Immature natural killer cell (primary cell): Measurements from ENCODE around the gene EMC8. TPM values are rescaled to one million over a fixed set of nuclear protein-coding genes. Genes with fewer than 3 reads are reported as not detected.
"Not testable (repeated sequence)": the region's sequence is repeated elsewhere in the genome, so short reads cannot be mapped to it uniquely, and the experiment has no call there.

ENCODE experiments used
- DNase-seq, 3 donors: peaks; one replicate each; pipeline ENCODE4 v3.0.0; 2022; ENCODE audit warnings: mixed read lengths in 1 of 3
- H3K27ac Mint-ChIP-seq, 6 donors: one replicate each; pipeline ENCODE4 v1.8.0; 2020; ENCODE audit warnings: mixed read lengths in 6 of 6, mild to moderate bottlenecking in 5 of 6, inconsistent platforms in 4 of 6, moderate library complexity in 3 of 6
- H3K27me3 Mint-ChIP-seq, 3 donors: one replicate each; pipeline ENCODE4 v1.8.0; 2020 to 2021; ENCODE audit warnings: low read depth in 3 of 3, mild to moderate bottlenecking in 3 of 3, mixed read lengths in 3 of 3, moderate library complexity in 3 of 3, inconsistent platforms in 1 of 3
- H3K36me3 Mint-ChIP-seq, 3 donors: one replicate each; pipeline ENCODE4 v1.8.0; 2020; ENCODE audit warnings: mixed read lengths in 3 of 3, inconsistent platforms in 2 of 3, mild to moderate bottlenecking in 2 of 3
- H3K4me1 Mint-ChIP-seq, 2 donors: one replicate each; pipeline ENCODE4 v1.8.0; 2020; ENCODE audit warnings: inconsistent platforms in 2 of 2, mild to moderate bottlenecking in 2 of 2, mixed read lengths in 2 of 2, moderate library complexity in 1 of 2
- H3K4me3 Mint-ChIP-seq, 5 donors: one replicate each; pipeline ENCODE4 v1.8.0; 2020; ENCODE audit warnings: mild to moderate bottlenecking in 5 of 5, mixed read lengths in 5 of 5, inconsistent platforms in 3 of 5, moderate library complexity in 3 of 5
- H3K9me3 Mint-ChIP-seq, 6 donors: one replicate each; pipeline ENCODE4 v1.8.0; 2020; ENCODE audit warnings: mild to moderate bottlenecking in 6 of 6, mixed read lengths in 6 of 6, inconsistent platforms in 4 of 6, moderate library complexity in 3 of 6
- polyA plus RNA-seq, 3 donors: library from polyadenylated mRNA; unstranded; fragments of 300-500 nt; fragmentation: Illumina TruSeq; gene quantifications; one replicate each; pipeline ENCODE4 v1.2.3, GENCODE V29; 2021

EMC8 gene
- polyA plus RNA-seq, 3 donors from 2014 or later, result 25.4 to 34.6 (median 26.1) TPM

- no peak overlapping the region for H3K4me3 Mint-ChIP-seq
- H3K27me3 Mint-ChIP-seq, result peaks cover 0 to 5% (median 1%) of the 10 kb centered on the region in 3 donors
- no peak overlapping the region for H3K27ac Mint-ChIP-seq
- H3K9me3 Mint-ChIP-seq, result no peaks in the 10 kb centered on the region
- no peaks in the 10 kb centered on the region for H3K36me3 Mint-ChIP-seq
- no peak for DNase-seq
- H3K4me1 Mint-ChIP-seq, result peaks cover 4 to 5% of the 10 kb centered on the region in 2 donors
These were observed 40.4 kb upstream of the EMC8 start for GRCh38 chr16:85839681-85840240.

DNA sequence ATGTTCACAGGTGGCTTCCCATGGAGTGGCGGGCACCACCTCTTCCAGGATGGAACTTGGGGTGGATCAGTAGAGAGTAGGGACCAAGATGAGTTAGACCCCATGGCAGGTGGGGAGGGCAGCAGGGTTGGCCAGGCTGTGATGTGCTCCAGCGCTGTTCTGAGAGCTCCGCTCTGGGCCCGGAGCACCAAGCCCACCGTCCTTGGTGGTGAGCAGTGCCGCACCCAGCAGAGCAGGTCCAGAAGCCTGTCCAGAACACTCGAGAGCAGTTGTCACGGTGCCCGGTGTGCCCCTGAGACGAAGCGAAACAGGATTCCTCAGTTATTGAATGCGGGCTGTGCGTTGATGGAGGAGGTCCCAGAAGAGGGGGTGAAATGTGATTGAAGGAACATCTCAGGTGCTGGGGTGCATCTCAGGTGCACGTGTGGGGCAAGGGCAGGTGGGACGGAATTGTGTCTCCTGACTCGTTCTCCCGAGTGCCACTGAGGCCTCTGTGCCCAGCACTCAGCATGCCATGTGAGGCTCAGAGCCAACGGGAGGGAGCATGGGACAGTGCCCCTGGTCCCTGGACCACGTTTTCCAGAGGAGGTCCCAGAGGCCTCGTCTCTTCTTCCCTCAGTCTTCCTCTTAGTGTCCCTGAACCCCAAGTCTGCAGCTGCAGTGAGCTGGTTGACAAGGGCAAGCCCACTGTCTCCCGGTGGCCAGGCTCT lies 39.7 kb upstream of the EMC8 start:
- no peak for DNase-seq
- Mint-ChIP-seq H3K4me1 (no peaks in the 10 kb centered on the region), H3K9me3 (no peaks in the 10 kb centered on the region), H3K27ac (no peak overlapping the region), H3K27me3 (peaks cover 0 to 5% (median 1%) of the 10 kb centered on the region in 3 donors), H3K4me3 (no peak overlapping the region), H3K36me3 (no peaks in the 10 kb centered on the region)

GRCh38 chr16:85838381-85838780 lies 39.0 kb upstream of the EMC8 start:
- no peak overlapping the region for H3K4me3 Mint-ChIP-seq
- H3K27ac Mint-ChIP-seq, result no peak overlapping the region
- peaks cover 0 to 3% (median 1%) of the 10 kb centered on the region in 3 donors for H3K27me3 Mint-ChIP-seq
- H3K9me3 Mint-ChIP-seq, result no peaks in the 10 kb centered on the region
- H3K36me3 Mint-ChIP-seq, result no peaks in the 10 kb centered on the region
- H3K4me1 Mint-ChIP-seq, result no peaks in the 10 kb centered on the region
- DNase-seq, result no peak

DNA sequence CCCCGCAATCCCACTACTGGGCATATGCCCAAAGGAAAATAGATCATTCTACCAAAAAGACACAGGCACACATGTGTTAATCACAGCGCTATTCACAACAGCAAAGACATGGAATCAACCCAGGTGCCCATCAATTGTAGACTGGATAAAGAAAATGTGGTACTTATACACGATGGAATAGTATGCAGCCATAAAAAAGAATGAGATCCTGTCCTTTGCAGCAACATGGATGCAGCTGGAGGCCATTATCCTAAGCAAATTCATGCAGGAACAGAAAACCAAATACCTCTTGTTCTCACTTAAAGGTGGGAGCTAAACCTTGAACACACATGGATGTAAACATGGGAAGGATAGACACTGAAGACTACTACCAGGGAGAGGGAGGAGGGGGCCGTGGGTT lies 38.3 kb upstream of the EMC8 start:
- not testable (repeated sequence) for H3K27me3 Mint-ChIP-seq, H3K27ac Mint-ChIP-seq, DNase-seq, H3K4me1 Mint-ChIP-seq, H3K4me3 Mint-ChIP-seq, H3K9me3 Mint-ChIP-seq, H3K36me3 Mint-ChIP-seq

DNA sequence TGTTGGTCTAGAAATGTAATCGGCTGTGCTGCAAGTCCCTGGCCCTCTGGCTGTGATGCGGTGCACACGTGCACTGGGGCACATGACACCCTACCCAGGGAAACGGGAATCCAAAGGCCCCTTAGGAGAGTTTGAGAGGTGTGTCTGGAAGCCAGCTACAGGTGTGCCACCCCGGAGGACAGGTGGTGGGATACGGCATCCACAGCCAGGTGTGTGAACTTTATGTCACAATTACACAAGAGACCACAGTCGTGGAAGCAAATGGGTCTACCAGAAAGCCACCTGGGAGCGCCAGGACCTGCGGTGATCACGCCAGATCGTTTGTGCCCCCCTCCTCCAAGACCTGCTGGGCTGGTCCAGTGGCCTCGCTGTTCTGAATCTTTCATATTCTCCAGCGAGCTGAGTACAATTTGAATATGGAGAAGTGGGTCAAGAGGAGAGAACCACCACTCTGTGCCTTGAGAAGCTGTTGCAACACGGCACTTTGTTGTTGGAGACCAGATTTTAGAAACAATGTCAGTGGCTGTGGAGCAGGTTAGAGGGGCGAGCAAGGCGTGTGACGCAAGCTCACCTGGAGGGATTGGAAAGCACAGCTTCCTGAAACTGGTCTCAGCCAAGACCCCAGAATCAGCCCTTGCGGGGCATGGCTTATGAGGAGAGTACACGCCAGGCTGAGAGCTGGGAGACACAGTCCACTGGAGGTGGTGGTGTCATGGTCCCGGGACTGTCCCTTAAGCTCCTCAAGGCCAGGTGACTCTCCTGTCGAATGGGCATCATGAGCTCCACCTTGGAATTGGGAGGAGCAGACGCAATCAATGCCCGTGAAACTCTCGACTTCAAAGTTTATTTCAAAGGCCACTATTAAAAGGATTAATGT lies 37.6 kb upstream of the EMC8 start:
- Mint-ChIP-seq H3K9me3 (no peaks in the 10 kb centered on the region), H3K4me3 (no peak overlapping the region), H3K27me3 (peaks cover 1 to 6% (median 3%) of the 10 kb centered on the region in 3 donors), H3K4me1 (no peaks in the 10 kb centered on the region), H3K27ac (peak overlapping the region in 1 of 6 donors; percentile 55), H3K36me3 (peaks cover 0 to 4% (median 0%) of the 10 kb centered on the region in 3 donors)
- no peak for DNase-seq

- Mint-ChIP-seq H3K9me3 (no peaks in the 10 kb centered on the region), H3K4me3 (no peak overlapping the region), H3K4me1 (peaks cover 0 to 5% of the 10 kb centered on the region in 2 donors), H3K27me3 (peaks cover 1 to 12% (median 5%) of the 10 kb centered on the region in 3 donors), H3K36me3 (peaks cover 0 to 5% (median 4%) of the 10 kb centered on the region in 3 donors), H3K27ac (no peak overlapping the region)
- DNase-seq, result no peak
These were observed 36.8 kb upstream of the EMC8 start for GRCh38 chr16:85835956-85836705.

- Mint-ChIP-seq H3K9me3 (no peaks in the 10 kb centered on the region), H3K36me3 (peaks cover 0 to 5% (median 4%) of the 10 kb centered on the region in 3 donors), H3K27me3 (peaks cover 1 to 12% (median 6%) of the 10 kb centered on the region in 3 donors), H3K4me1 (peaks cover 0 to 13% of the 10 kb centered on the region in 2 donors), H3K27ac (no peak overlapping the region), H3K4me3 (no peak overlapping the region)
- no peak for DNase-seq
These were observed 35.9 kb upstream of the EMC8 start for GRCh38 chr16:85835227-85835751.

- H3K4me3 Mint-ChIP-seq, result no peak overlapping the region
- H3K27ac Mint-ChIP-seq, result no peak overlapping the region
- no peaks in the 10 kb centered on the region for H3K9me3 Mint-ChIP-seq
- H3K36me3 Mint-ChIP-seq, result peaks cover 0 to 5% (median 4%) of the 10 kb centered on the region in 3 donors
- DNase-seq, result no peak
- peaks cover 1 to 12% (median 6%) of the 10 kb centered on the region in 3 donors for H3K27me3 Mint-ChIP-seq
- peaks cover 1 to 14% of the 10 kb centered on the region in 2 donors for H3K4me1 Mint-ChIP-seq
These were observed 35.4 kb upstream of the EMC8 start for GRCh38 chr16:85834741-85835140.

- Mint-ChIP-seq H3K36me3 (peaks cover 0 to 5% (median 4%) of the 10 kb centered on the region in 3 donors), H3K9me3 (no peaks in the 10 kb centered on the region), H3K27me3 (peaks cover 5 to 16% (median 10%) of the 10 kb centered on the region in 3 donors), H3K4me1 (peaks cover 13 to 27% of the 10 kb centered on the region in 2 donors), H3K27ac (no peak overlapping the region), H3K4me3 (no peak overlapping the region)
- DNase-seq, result no peak
These were observed 34.0 kb upstream of the EMC8 start for GRCh38 chr16:85833219-85833920.

GRCh38 chr16:85832570-85833218 lies 33.4 kb upstream of the EMC8 start:
- Mint-ChIP-seq H3K36me3 (peaks cover 0 to 5% (median 4%) of the 10 kb centered on the region in 3 donors), H3K4me1 (peaks cover 13 to 27% of the 10 kb centered on the region in 2 donors), H3K4me3 (no peak overlapping the region), H3K27me3 (peaks cover 5 to 16% (median 10%) of the 10 kb centered on the region in 3 donors), H3K27ac (no peak overlapping the region), H3K9me3 (no peaks in the 10 kb centered on the region)
- DNase-seq, result no peak

DNA sequence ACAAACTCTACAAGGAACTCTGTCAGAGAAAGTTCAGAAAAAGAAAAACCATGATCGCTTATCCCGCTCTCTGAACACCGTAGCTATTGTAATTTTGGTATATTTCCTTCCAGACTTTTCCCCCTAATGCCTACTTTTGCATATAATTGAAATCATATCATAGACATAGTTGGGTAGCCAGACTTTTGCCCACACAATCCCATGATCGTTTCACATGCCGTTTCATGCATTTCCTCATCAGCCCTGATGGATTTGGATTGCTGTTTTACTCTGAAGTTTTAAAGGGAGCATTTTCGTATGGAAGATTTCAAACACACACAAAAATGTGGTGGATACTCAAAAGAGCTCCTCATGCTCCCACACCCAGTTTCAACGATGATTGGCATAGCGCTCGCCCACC lies 31.5 kb upstream of the EMC8 start:
- peaks cover 0 to 1% (median 0%) of the 10 kb centered on the region in 6 donors for H3K9me3 Mint-ChIP-seq
- no peak for DNase-seq
- no peak overlapping the region for H3K4me3 Mint-ChIP-seq
- H3K4me1 Mint-ChIP-seq, result peaks cover 13 to 27% of the 10 kb centered on the region in 2 donors
- H3K27ac Mint-ChIP-seq, result no peak overlapping the region
- peaks cover 0 to 5% (median 4%) of the 10 kb centered on the region in 3 donors for H3K36me3 Mint-ChIP-seq
- peaks cover 5 to 18% (median 11%) of the 10 kb centered on the region in 3 donors for H3K27me3 Mint-ChIP-seq

GRCh38 chr16:85829751-85830445 lies 30.6 kb upstream of the EMC8 start:
- Mint-ChIP-seq H3K27ac (no peak overlapping the region), H3K4me3 (peak overlapping the region in 3 of 5 donors; percentile 15 to 46 (median 33)), H3K4me1 (peaks cover 13 to 27% of the 10 kb centered on the region in 2 donors), H3K36me3 (peaks cover 0 to 5% (median 4%) of the 10 kb centered on the region in 3 donors), H3K27me3 (peaks cover 4 to 18% (median 11%) of the 10 kb centered on the region in 3 donors), H3K9me3 (peaks cover 0 to 1% (median 0%) of the 10 kb centered on the region in 6 donors)
- no peak for DNase-seq
